ENCODE results near the gene VWA5B1.

The VWA5B1 gene

GRCh38 chr1:20367116-20367585, 76.5 kb downstream of the VWA5B1 start:
- no peak overlapping the region for H3K56ac ChIP-seq (ENCODE audit: low read length)
- H3K36me3 ChIP-seq (ENCODE audit: control insufficient read depth, insufficient read depth, low read length), result no peaks in the 10 kb centered on the region

GRCh38 chr1:20367626-20368025, 77.0 kb downstream of the VWA5B1 start:
- Histone ChIP-seq H3K18ac (ENCODE audit: low read length) (no peak overlapping the region), H3K4me3 (ENCODE audit: low read length) (no peak overlapping the region), H2BK120ac (ENCODE audit: low read depth, low read length) (no peak overlapping the region), H3K56ac (ENCODE audit: low read length) (no peak overlapping the region), H3K23ac (ENCODE audit: low read length) (no peak overlapping the region), H4K8ac (ENCODE audit: low read depth, low read length) (no peak overlapping the region), H3K79me1 (ENCODE audit: low read length) (no peaks in the 10 kb centered on the region), H3K4me2 (ENCODE audit: low read length) (no peak overlapping the region), H3K27me3 (ENCODE audit: insufficient read depth, low read length, poor library complexity) (peaks cover 25% of the 10 kb centered on the region), H4K5ac (ENCODE audit: low read length) (no peak overlapping the region), H3K9ac (ENCODE audit: low read length) (no peak overlapping the region), H2BK15ac (replicated peaks; ENCODE audit: low read depth) (no peak overlapping the region), H3K27ac (ENCODE audit: low read depth, low read length) (no peak overlapping the region), H2BK5ac (ENCODE audit: low read length) (no peak overlapping the region), H2AK5ac (ENCODE audit: low read length) (no peak overlapping the region), H3K79me2 (ENCODE audit: control insufficient read depth, insufficient read depth, low read length) (no peaks in the 10 kb centered on the region), H3K36me3 (ENCODE audit: control insufficient read depth, insufficient read depth, low read length) (no peaks in the 10 kb centered on the region), H3K4ac (ENCODE audit: low read depth, low read length) (no peak overlapping the region), H3K4me1 (ENCODE audit: control insufficient read depth, low read depth, low read length) (no peaks in the 10 kb centered on the region)
- no CpG with 5 or more reads among the region's 10 CpGs for whole genome bisulfite sequencing (ENCODE audit: extremely low coverage, insufficient coverage, low lambda C conversion rate)
- no peak for DNase-seq

More at GRCh38 chr1:20367116-20367585, 76.5 kb downstream of the VWA5B1 start:
- Histone ChIP-seq H3K23ac (ENCODE audit: low read length) (no peak overlapping the region), H4K8ac (ENCODE audit: low read depth, low read length) (no peak overlapping the region), H3K9ac (ENCODE audit: low read length) (peak overlapping the region; percentile 44), H4K5ac (ENCODE audit: low read length) (no peak overlapping the region), H3K27ac (ENCODE audit: low read depth, low read length) (no peak overlapping the region), H3K4ac (ENCODE audit: low read depth, low read length) (no peak overlapping the region), H3K79me1 (ENCODE audit: low read length) (no peaks in the 10 kb centered on the region), H3K79me2 (ENCODE audit: control insufficient read depth, insufficient read depth, low read length) (no peaks in the 10 kb centered on the region), H3K4me3 (ENCODE audit: low read length) (no peak overlapping the region), H3K27me3 (ENCODE audit: insufficient read depth, low read length, poor library complexity) (peaks cover 25% of the 10 kb centered on the region), H3K18ac (ENCODE audit: low read length) (no peak overlapping the region), H2BK15ac (replicated peaks; ENCODE audit: low read depth) (no peak overlapping the region), H2BK5ac (ENCODE audit: low read length) (no peak overlapping the region), H2BK120ac (ENCODE audit: low read depth, low read length) (no peak overlapping the region), H3K4me2 (ENCODE audit: low read length) (peak overlapping the region; percentile 54), H3K4me1 (ENCODE audit: control insufficient read depth, low read depth, low read length) (no peaks in the 10 kb centered on the region), H2AK5ac (ENCODE audit: low read length) (no peak overlapping the region)
- DNase-seq, result peak; percentile 91
- no CpG with 5 or more reads among the region's 11 CpGs for WGBS (ENCODE audit: extremely low coverage, insufficient coverage, low lambda C conversion rate)

- Histone ChIP-seq H3K18ac (ENCODE audit: low read length) (no peak overlapping the region), H3K27ac (ENCODE audit: low read depth, low read length) (no peak overlapping the region), H3K56ac (ENCODE audit: low read length) (no peak overlapping the region), H2AK5ac (ENCODE audit: low read length) (no peak overlapping the region), H4K5ac (ENCODE audit: low read length) (no peak overlapping the region), H3K9ac (ENCODE audit: low read length) (no peak overlapping the region), H2BK120ac (ENCODE audit: low read depth, low read length) (no peak overlapping the region), H3K4me2 (ENCODE audit: low read length) (no peak overlapping the region), H3K4me1 (ENCODE audit: control insufficient read depth, low read depth, low read length) (no peaks in the 10 kb centered on the region), H3K27me3 (ENCODE audit: insufficient read depth, low read length, poor library complexity) (peaks cover 25% of the 10 kb centered on the region), H2BK15ac (replicated peaks; ENCODE audit: low read depth) (no peak overlapping the region), H3K23ac (ENCODE audit: low read length) (no peak overlapping the region), H4K8ac (ENCODE audit: low read depth, low read length) (no peak overlapping the region), H3K4ac (ENCODE audit: low read depth, low read length) (no peak overlapping the region), H2BK5ac (ENCODE audit: low read length) (no peak overlapping the region), H3K79me2 (ENCODE audit: control insufficient read depth, insufficient read depth, low read length) (no peaks in the 10 kb centered on the region), H3K4me3 (ENCODE audit: low read length) (no peak overlapping the region), H3K79me1 (ENCODE audit: low read length) (no peaks in the 10 kb centered on the region), H3K36me3 (ENCODE audit: control insufficient read depth, insufficient read depth, low read length) (no peaks in the 10 kb centered on the region)
- WGBS (ENCODE audit: extremely low coverage, insufficient coverage, low lambda C conversion rate), result no CpG with 5 or more reads among the region's 7 CpGs
- no peak for DNase-seq
These were observed 78.3 kb downstream of the VWA5B1 start for GRCh38 chr1:20368866-20369470.

- no peaks in the 10 kb centered on the region for H3K79me2 ChIP-seq (ENCODE audit: control insufficient read depth, insufficient read depth, low read length)
- H3K18ac ChIP-seq (ENCODE audit: low read length), result no peak overlapping the region
- no peak overlapping the region for H4K5ac ChIP-seq (ENCODE audit: low read length)
- no peak overlapping the region for H3K9ac ChIP-seq (ENCODE audit: low read length)
- DNase-seq, result no peak
- no peak overlapping the region for H3K27ac ChIP-seq (ENCODE audit: low read depth, low read length)
- no peak overlapping the region for H2BK120ac ChIP-seq (ENCODE audit: low read depth, low read length)
- H2BK15ac ChIP-seq (replicated peaks; ENCODE audit: low read depth), result no peak overlapping the region
- H4K8ac ChIP-seq (ENCODE audit: low read depth, low read length), result no peak overlapping the region
- H3K4ac ChIP-seq (ENCODE audit: low read depth, low read length), result no peak overlapping the region
- no CpG with 5 or more reads among the region's 8 CpGs for WGBS (ENCODE audit: extremely low coverage, insufficient coverage, low lambda C conversion rate)
- H3K79me1 ChIP-seq (ENCODE audit: low read length), result no peaks in the 10 kb centered on the region
- no peak overlapping the region for H2AK5ac ChIP-seq (ENCODE audit: low read length)
- H2BK5ac ChIP-seq (ENCODE audit: low read length), result no peak overlapping the region
- H3K27me3 ChIP-seq (ENCODE audit: insufficient read depth, low read length, poor library complexity), result peaks cover 17% of the 10 kb centered on the region
- no peak overlapping the region for H3K4me3 ChIP-seq (ENCODE audit: low read length)
- no peaks in the 10 kb centered on the region for H3K36me3 ChIP-seq (ENCODE audit: control insufficient read depth, insufficient read depth, low read length)
- H3K23ac ChIP-seq (ENCODE audit: low read length), result no peak overlapping the region
- no peak overlapping the region for H3K56ac ChIP-seq (ENCODE audit: low read length)
- no peak overlapping the region for H3K4me2 ChIP-seq (ENCODE audit: low read length)
- H3K4me1 ChIP-seq (ENCODE audit: control insufficient read depth, low read depth, low read length), result no peaks in the 10 kb centered on the region
These were observed 80.0 kb downstream of the VWA5B1 start for GRCh38 chr1:20370698-20371097.

- no CpG with 5 or more reads among the region's 6 CpGs for WGBS (ENCODE audit: extremely low coverage, insufficient coverage, low lambda C conversion rate)
- Histone ChIP-seq H2BK120ac (ENCODE audit: low read depth, low read length) (no peak overlapping the region), H3K4ac (ENCODE audit: low read depth, low read length) (no peak overlapping the region), H3K27me3 (ENCODE audit: insufficient read depth, low read length, poor library complexity) (peaks cover 9% of the 10 kb centered on the region), H2AK5ac (ENCODE audit: low read length) (no peak overlapping the region), H3K79me1 (ENCODE audit: low read length) (no peaks in the 10 kb centered on the region), H3K9ac (ENCODE audit: low read length) (no peak overlapping the region), H3K4me3 (ENCODE audit: low read length) (no peak overlapping the region), H3K36me3 (ENCODE audit: control insufficient read depth, insufficient read depth, low read length) (no peaks in the 10 kb centered on the region), H3K27ac (ENCODE audit: low read depth, low read length) (no peak overlapping the region), H4K5ac (ENCODE audit: low read length) (no peak overlapping the region), H3K4me2 (ENCODE audit: low read length) (no peak overlapping the region), H2BK5ac (ENCODE audit: low read length) (no peak overlapping the region), H3K23ac (ENCODE audit: low read length) (no peak overlapping the region), H3K79me2 (ENCODE audit: control insufficient read depth, insufficient read depth, low read length) (no peaks in the 10 kb centered on the region), H3K18ac (ENCODE audit: low read length) (no peak overlapping the region), H3K4me1 (ENCODE audit: control insufficient read depth, low read depth, low read length) (no peaks in the 10 kb centered on the region), H4K8ac (ENCODE audit: low read depth, low read length) (no peak overlapping the region), H3K56ac (ENCODE audit: low read length) (no peak overlapping the region), H2BK15ac (replicated peaks; ENCODE audit: low read depth) (no peak overlapping the region)
- DNase-seq, result peak; percentile 51
These were observed 80.7 kb downstream of the VWA5B1 start for GRCh38 chr1:20371411-20371810.

- H3K18ac ChIP-seq (ENCODE audit: low read length), result no peak overlapping the region
- no peak overlapping the region for H4K5ac ChIP-seq (ENCODE audit: low read length)
- no peaks in the 10 kb centered on the region for H3K79me1 ChIP-seq (ENCODE audit: low read length)
- peaks cover 5% of the 10 kb centered on the region for H3K27me3 ChIP-seq (ENCODE audit: insufficient read depth, low read length, poor library complexity)
- H3K4me3 ChIP-seq (ENCODE audit: low read length), result no peak overlapping the region
- no peak overlapping the region for H2BK120ac ChIP-seq (ENCODE audit: low read depth, low read length)
- DNase-seq, result no peak
- no peak overlapping the region for H2BK15ac ChIP-seq (replicated peaks; ENCODE audit: low read depth)
- no peak overlapping the region for H3K23ac ChIP-seq (ENCODE audit: low read length)
- H3K36me3 ChIP-seq (ENCODE audit: control insufficient read depth, insufficient read depth, low read length), result no peaks in the 10 kb centered on the region
- no peak overlapping the region for H3K9ac ChIP-seq (ENCODE audit: low read length)
- H4K8ac ChIP-seq (ENCODE audit: low read depth, low read length), result no peak overlapping the region
- H3K4ac ChIP-seq (ENCODE audit: low read depth, low read length), result no peak overlapping the region
- WGBS (ENCODE audit: extremely low coverage, insufficient coverage, low lambda C conversion rate), result no CpG with 5 or more reads among the region's 2 CpGs
- no peaks in the 10 kb centered on the region for H3K79me2 ChIP-seq (ENCODE audit: control insufficient read depth, insufficient read depth, low read length)
- H2BK5ac ChIP-seq (ENCODE audit: low read length), result no peak overlapping the region
- no peak overlapping the region for H3K56ac ChIP-seq (ENCODE audit: low read length)
- no peak overlapping the region for H3K27ac ChIP-seq (ENCODE audit: low read depth, low read length)
- H3K4me1 ChIP-seq (ENCODE audit: control insufficient read depth, low read depth, low read length), result no peaks in the 10 kb centered on the region
- no peak overlapping the region for H3K4me2 ChIP-seq (ENCODE audit: low read length)
- no peak overlapping the region for H2AK5ac ChIP-seq (ENCODE audit: low read length)
These were observed 81.2 kb downstream of the VWA5B1 start for GRCh38 chr1:20371883-20372282.
